H9 (cell line): ENCODE data around the gene ZNF362. TPM values are rescaled to one million over a fixed set of nuclear protein-coding genes. Genes with fewer than 3 reads are reported as not detected.

Experiments
- DNase-seq: peaks from one replicate; pipeline ENCODE4 v3.0.0-alpha.2; 2017
- H2AFZ ChIP-seq: one replicate; pipeline ENCODE4 v1.6.1; 2013; ENCODE audit warnings: mild to moderate bottlenecking, low read length, control low read depth, moderate library complexity
- H2AK5ac ChIP-seq: 2 replicates; pipeline ENCODE4 v1.6.1; 2013; ENCODE audit warnings: low read length, control low read depth, mixed read lengths; ENCODE audit not compliant: insufficient read length
- H2BK120ac ChIP-seq: one replicate; pipeline ENCODE4 v1.6.1; 2013; ENCODE audit warnings: low read depth, mild to moderate bottlenecking, low read length, control low read depth, inconsistent platforms; ENCODE audit not compliant: poor library complexity, severe bottlenecking
- H2BK12ac ChIP-seq: 2 replicates; pipeline ENCODE4 v1.6.1; 2013; ENCODE audit warnings: low read length, control low read depth, mixed read lengths, low read depth; ENCODE audit not compliant: insufficient read length
- H2BK15ac ChIP-seq: 2 replicates; pipeline ENCODE4 v1.6.1; 2013; ENCODE audit warnings: low read depth, low read length, control low read depth
- H2BK20ac ChIP-seq: one replicate; pipeline ENCODE4 v1.6.1; 2013; ENCODE audit warnings: low read depth, mild to moderate bottlenecking, low read length, control low read depth, inconsistent platforms; ENCODE audit not compliant: poor library complexity, severe bottlenecking
- H2BK5ac ChIP-seq: 2 replicates; pipeline ENCODE4 v1.6.1; 2013; ENCODE audit warnings: low read length, control low read depth, mixed read lengths; ENCODE audit not compliant: insufficient read length
- H3K14ac ChIP-seq: 2 replicates; pipeline ENCODE4 v1.6.1; 2013; ENCODE audit warnings: low read length, control low read depth; ENCODE audit not compliant: insufficient read depth
- H3K18ac ChIP-seq: 2 replicates; pipeline ENCODE4 v1.6.1; 2013; ENCODE audit warnings: low read depth, mild to moderate bottlenecking, mixed read lengths, low read length, control low read depth; ENCODE audit not compliant: insufficient read length
- H3K23ac ChIP-seq: 2 replicates; pipeline ENCODE4 v1.6.1; 2013; ENCODE audit warnings: low read length, control low read depth, mixed read lengths, low read depth; ENCODE audit not compliant: insufficient read length
- H3K23me2 ChIP-seq: 2 replicates; pipeline ENCODE4 v1.6.1; 2013; ENCODE audit warnings: low read depth, mild to moderate bottlenecking, mixed read lengths, low read length, control low read depth; ENCODE audit not compliant: insufficient read length, poor library complexity, severe bottlenecking
- H3K27ac ChIP-seq: 2 replicates; pipeline ENCODE4 v1.5.1; 2013; ENCODE audit warnings: low read length, control low read depth, mixed read lengths, low read depth; ENCODE audit not compliant: insufficient read length
- H3K27me3 ChIP-seq: 2 replicates; pipeline ENCODE4 v1.6.1; 2013; ENCODE audit warnings: low read length, control low read depth, inconsistent platforms; ENCODE audit not compliant: insufficient read depth
- H3K4ac ChIP-seq: 2 replicates; pipeline ENCODE4 v1.6.1; 2013; ENCODE audit warnings: low read depth, mild to moderate bottlenecking, control low read depth, inconsistent platforms, low read length, moderate library complexity
- H3K4me1 ChIP-seq: 2 replicates; pipeline ENCODE4 v1.6.1; 2013; ENCODE audit warnings: low read length, control low read depth, inconsistent platforms; ENCODE audit not compliant: insufficient read depth
- H3K4me2 ChIP-seq: 2 replicates; pipeline ENCODE4 v1.6.1; 2013; ENCODE audit warnings: low read length, control low read depth, mixed read lengths; ENCODE audit not compliant: insufficient read length, insufficient read depth
- H3K56ac ChIP-seq: 2 replicates; pipeline ENCODE4 v1.6.1; 2013; ENCODE audit warnings: low read depth, mild to moderate bottlenecking, mixed read lengths, low read length, control low read depth; ENCODE audit not compliant: insufficient read length
- H3K79me1 ChIP-seq: 2 replicates; pipeline ENCODE4 v1.6.1; 2013; ENCODE audit warnings: low read depth, mild to moderate bottlenecking, moderate library complexity, low read length, control low read depth, inconsistent platforms; ENCODE audit not compliant: insufficient read depth, poor library complexity, severe bottlenecking
- H3K79me2 ChIP-seq: 2 replicates; pipeline ENCODE4 v1.6.1; 2013; ENCODE audit warnings: low read length, control low read depth, inconsistent platforms; ENCODE audit not compliant: insufficient read depth
- H3K9ac ChIP-seq: 2 replicates; pipeline ENCODE4 v1.6.1; 2013; ENCODE audit warnings: low read length, control low read depth, mixed read lengths; ENCODE audit not compliant: insufficient read length; ENCODE audit errors: extremely low read depth
- H3K9me3 ChIP-seq: one replicate; pipeline ENCODE4 v1.6.1; 2013; ENCODE audit warnings: low read depth, low read length, inconsistent platforms; ENCODE audit not compliant: control insufficient read depth
- H3T11ph ChIP-seq: one replicate; pipeline ENCODE4 v1.6.1; 2013; ENCODE audit warnings: mild to moderate bottlenecking, low read length, control low read depth, inconsistent platforms
- H4K20me1 ChIP-seq: one replicate; pipeline ENCODE4 v1.6.1; 2013; ENCODE audit not compliant: control insufficient read depth, insufficient read length, insufficient read depth
- H4K5ac ChIP-seq: 2 replicates; pipeline ENCODE4 v1.6.1; 2013; ENCODE audit warnings: low read depth, mild to moderate bottlenecking, mixed read lengths, low read length, control low read depth; ENCODE audit not compliant: insufficient read length
- H4K8ac ChIP-seq: replicated peaks from 2 replicates; pipeline ENCODE4 v1.6.1; 2013; ENCODE audit warnings: low read length, control low read depth, mixed read lengths, low read depth; ENCODE audit not compliant: insufficient read length
- H4K91ac ChIP-seq: 2 replicates; pipeline ENCODE4 v1.6.1; 2013; ENCODE audit warnings: low read depth, mild to moderate bottlenecking, moderate library complexity, mixed read lengths, low read length, control low read depth; ENCODE audit not compliant: insufficient read length
- H3K27ac Mint-ChIP-seq, 3 experiments: 2 replicates in 2 of 3; 3 replicates in 1 of 3; pipeline ENCODE4 v1.8.0; 2020 to 2021; ENCODE audit warnings: mixed read lengths in 3 of 3, mild to moderate bottlenecking in 1 of 3, moderate library complexity in 1 of 3
- H3K27me3 Mint-ChIP-seq: 2 replicates; pipeline ENCODE4 v1.8.0; 2021; ENCODE audit warnings: low read depth, mild to moderate bottlenecking, moderate library complexity, mixed read lengths
- H3K36me3 Mint-ChIP-seq, 3 experiments: 2 replicates in 2 of 3; 3 replicates in 1 of 3; pipeline ENCODE4 v1.8.0; 2020 to 2021; ENCODE audit warnings: low read depth in 3 of 3, mixed read lengths in 3 of 3; ENCODE audit not compliant: insufficient read depth in 1 of 3
- H3K4me1 Mint-ChIP-seq, 2 experiments: 2 replicates each; pipeline ENCODE4 v1.8.0; 2020; ENCODE audit warnings: mixed read lengths in 2 of 2
- H3K4me3 Mint-ChIP-seq, 2 experiments: 2 replicates in 1 of 2; 3 replicates in 1 of 2; pipeline ENCODE4 v1.8.0; 2020 to 2021; ENCODE audit warnings: mild to moderate bottlenecking in 2 of 2, mixed read lengths in 2 of 2, moderate library complexity in 1 of 2
- H3K9me3 Mint-ChIP-seq, 2 experiments: 2 replicates in 1 of 2; 3 replicates in 1 of 2; pipeline ENCODE4 v1.8.0; 2020; ENCODE audit warnings: mild to moderate bottlenecking in 2 of 2, mixed read lengths in 2 of 2, moderate library complexity in 1 of 2
- CTCF ChIP-seq: fragments of 200-600 bp; sonication (generic); conservative IDR thresholded peaks from 3 replicates; pipeline ENCODE4 v1.8.0; 2021; ENCODE audit warnings: antibody characterized with exemption, mild to moderate bottlenecking
- WGBS: extraction: QIAGEN DNeasy Blood & Tissue Kit; methylation state at CpG from one replicate; pipeline ENCODE4 v1.1.7; 2013; ENCODE audit warnings: missing lambda C conversion rate, low lambda C conversion rate, mixed read lengths; ENCODE audit not compliant: insufficient read length; ENCODE audit errors: extremely low coverage; 5-methylcytosine and 5-hydroxymethylcytosine counted together
- total RNA-seq: library from RNA; stranded (reverse); gene quantifications from 2 replicates; pipeline ENCODE4 v1.2.1, GENCODE V29; 2021

Gene ZNF362
- total RNA-seq, 1 experiment from 2014 or later: 18.7 TPM

- Mint-ChIP-seq H3K9me3 (no peaks in the 10 kb centered on the region), H3K27ac (no peak overlapping the region), H3K4me3 (no peak overlapping the region), H3K27me3 (peaks cover 6% of the 10 kb centered on the region), H3K36me3 (peaks cover 5 to 28% (median 5%) of the 10 kb centered on the region in 3 experiments; a peak in 6 of 7 replicates), H3K4me1 (peaks cover 21 to 32% of the 10 kb centered on the region in 2 experiments)
- Histone ChIP-seq H4K5ac (no peak overlapping the region), H3K79me2 (no peaks in the 10 kb centered on the region), H4K8ac (no peak overlapping the region), H3K79me1 (no peaks in the 10 kb centered on the region), H2BK12ac (no peak overlapping the region), H3K27ac (no peak overlapping the region), H3K14ac (no peak overlapping the region), H3K18ac (no peak overlapping the region), H2AFZ (no peak overlapping the region), H2BK15ac (no peak overlapping the region), H3K9ac (no peak overlapping the region), H3K9me3 (no peaks in the 10 kb centered on the region), H2BK120ac (no peak overlapping the region), H3K4me1 (peaks cover 4% of the 10 kb centered on the region; the same call in 1 of the 2 replicates), H3K4ac (no peak overlapping the region), H3K4me2 (no peak overlapping the region), H3K27me3 (no peaks in the 10 kb centered on the region), H4K91ac (no peak overlapping the region), H2AK5ac (no peak overlapping the region), H2BK20ac (no peak overlapping the region), H2BK5ac (no peak overlapping the region), H4K20me1 (no peaks in the 10 kb centered on the region), H3K23ac (no peak overlapping the region), H3T11ph (no peak overlapping the region), H3K56ac (no peak overlapping the region), H3K23me2 (no peaks in the 10 kb centered on the region)
- TF ChIP-seq CTCF: no peak
- no peak for DNase-seq
- WGBS: no CpG with 5 or more reads among the region's 17 CpGs
Observed at GRCh38 chr1:33334081-33334552, 77.8 kb downstream of the ZNF362 start.
